Measurements from ENCODE around the gene GALNT3.

The GALNT3 gene

GRCh38 chr2:165793779-165794535 lies at the start of gene GALNT3:
Gene GALNT3 (minus strand): TSS chr2:165794247. CDS start chr2:165770700, 23,547 bp downstream.
- DNase-seq (ENCODE audit: low read depth), result peak; percentile 3

GRCh38 chr2:165843351-165843750 lies 49.3 kb upstream of the GALNT3 start:
- no peak for DNase-seq (ENCODE audit: low read depth)

- DNase-seq (ENCODE audit: low read depth), result no peak
Observed at GRCh38 chr2:165840333-165840958, 46.4 kb upstream of the GALNT3 start.

GRCh38 chr2:165839610-165840009 lies 45.6 kb upstream of the GALNT3 start:
- DNase-seq (ENCODE audit: low read depth), result no peak

- no peak for DNase-seq (ENCODE audit: low read depth)
Observed at GRCh38 chr2:165837122-165837521, 43.1 kb upstream of the GALNT3 start.

- no peak for DNase-seq (ENCODE audit: low read depth)
Observed at GRCh38 chr2:165835363-165835762, 41.3 kb upstream of the GALNT3 start.

- no peak for DNase-seq (ENCODE audit: low read depth)
Observed at GRCh38 chr2:165833156-165833555, 39.1 kb upstream of the GALNT3 start.

GRCh38 chr2:165827921-165828276 lies 33.9 kb upstream of the GALNT3 start:
- DNase-seq (ENCODE audit: low read depth), result no peak

GRCh38 chr2:165827016-165827920 lies 33.2 kb upstream of the GALNT3 start:
- no peak for DNase-seq (ENCODE audit: low read depth)

GRCh38 chr2:165825041-165825440 lies 31.0 kb upstream of the GALNT3 start:
- no peak for DNase-seq (ENCODE audit: low read depth)

GRCh38 chr2:165820296-165820695 lies 26.2 kb upstream of the GALNT3 start:
- no peak for DNase-seq (ENCODE audit: low read depth)

- DNase-seq (ENCODE audit: low read depth), result no peak
Observed at GRCh38 chr2:165818920-165819319, 24.9 kb upstream of the GALNT3 start.

- DNase-seq (ENCODE audit: low read depth), result no peak
Observed at GRCh38 chr2:165815299-165816141, 21.5 kb upstream of the GALNT3 start.

GRCh38 chr2:165814473-165814872 lies 20.4 kb upstream of the GALNT3 start:
- no peak for DNase-seq (ENCODE audit: low read depth)

GRCh38 chr2:165811592-165812370 lies 17.7 kb upstream of the GALNT3 start:
- DNase-seq (ENCODE audit: low read depth), result no peak

GRCh38 chr2:165810418-165810817 lies 16.4 kb upstream of the GALNT3 start:
- DNase-seq (ENCODE audit: low read depth), result no peak

- DNase-seq (ENCODE audit: low read depth), result no peak
Observed at GRCh38 chr2:165804719-165805118, 10.7 kb upstream of the GALNT3 start.

GRCh38 chr2:165803123-165803760 lies 9.2 kb upstream of the GALNT3 start:
- no peak for DNase-seq (ENCODE audit: low read depth)

GRCh38 chr2:165801176-165801575 lies 7.1 kb upstream of the GALNT3 start:
- no peak for DNase-seq (ENCODE audit: low read depth)

- no peak for DNase-seq (ENCODE audit: low read depth)
Observed at GRCh38 chr2:165796819-165797530, 2.9 kb upstream of the GALNT3 start.
